ENCODE measurements around the gene FRYL.

The FRYL gene

GRCh38 chr4:48542888-48543287 lies 237.2 kb downstream of the FRYL start:
- no peak for DNase-seq

DNA sequence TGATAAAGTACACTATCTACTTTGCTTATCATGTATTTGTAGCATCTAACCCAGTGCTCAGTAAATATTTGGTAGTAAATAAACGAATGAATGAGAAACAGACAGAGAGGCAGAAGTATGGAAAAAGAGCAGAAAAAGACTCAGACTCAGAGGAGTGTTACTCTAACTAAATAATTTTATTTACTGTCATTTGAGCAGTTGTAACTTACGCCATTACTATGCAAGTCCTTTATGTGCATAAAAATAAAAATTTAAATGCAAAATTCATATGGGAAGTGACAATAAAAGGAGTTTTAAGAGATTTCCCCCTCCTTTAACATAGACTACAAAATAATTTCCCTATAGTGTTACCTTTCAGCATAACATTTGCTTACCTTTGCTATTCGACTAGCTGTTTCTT lies 240.5 kb downstream of the FRYL start:
- DNase-seq = no peak

- DNase-seq = no peak
Observed at GRCh38 chr4:48538358-48538757, 241.7 kb downstream of the FRYL start.

GRCh38 chr4:48526406-48526805 lies 253.7 kb downstream of the FRYL start:
- DNase-seq = no peak

DNA sequence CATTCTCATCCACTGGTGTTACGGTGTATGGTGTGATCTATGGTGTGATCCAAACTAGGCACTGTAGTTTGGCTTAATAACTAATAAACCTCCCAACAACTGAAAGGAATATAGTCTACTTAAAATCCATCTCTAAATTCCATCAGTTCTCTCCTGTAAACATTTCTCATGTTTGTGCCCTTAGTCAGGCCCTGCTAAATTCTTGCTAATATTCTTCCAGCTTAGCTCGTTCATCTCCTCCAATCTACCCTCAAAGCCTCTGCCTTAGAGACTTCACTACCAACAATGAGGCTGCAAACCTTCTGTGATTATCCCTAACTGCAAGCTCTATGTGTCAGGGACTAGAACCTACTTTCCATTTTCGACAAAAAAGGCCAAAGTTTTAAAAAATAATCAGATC lies 261.9 kb downstream of the FRYL start:
- no peak for DNase-seq

DNA sequence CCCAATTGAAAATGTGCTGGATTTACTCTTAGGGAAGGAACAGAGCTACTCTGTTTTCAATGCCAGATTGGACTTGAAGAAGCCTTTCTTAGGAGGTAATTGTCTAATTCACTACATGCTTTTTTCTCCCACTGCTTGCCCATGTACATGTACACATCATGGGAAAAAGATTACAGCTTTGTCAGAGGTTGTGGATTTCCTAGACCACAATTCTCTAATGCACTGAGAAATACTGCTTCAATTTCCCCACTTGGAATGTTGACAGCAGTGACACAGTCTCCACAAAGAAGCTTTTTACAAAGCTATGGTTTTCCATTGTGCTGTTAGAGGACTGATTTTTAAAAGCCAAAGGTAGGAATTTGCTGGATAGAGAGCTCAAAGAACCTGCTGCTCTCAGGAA lies 270.5 kb downstream of the FRYL start:
- DNase-seq = no peak

GRCh38 chr4:48506716-48507115 lies 273.4 kb downstream of the FRYL start:
- no peak for DNase-seq

DNA sequence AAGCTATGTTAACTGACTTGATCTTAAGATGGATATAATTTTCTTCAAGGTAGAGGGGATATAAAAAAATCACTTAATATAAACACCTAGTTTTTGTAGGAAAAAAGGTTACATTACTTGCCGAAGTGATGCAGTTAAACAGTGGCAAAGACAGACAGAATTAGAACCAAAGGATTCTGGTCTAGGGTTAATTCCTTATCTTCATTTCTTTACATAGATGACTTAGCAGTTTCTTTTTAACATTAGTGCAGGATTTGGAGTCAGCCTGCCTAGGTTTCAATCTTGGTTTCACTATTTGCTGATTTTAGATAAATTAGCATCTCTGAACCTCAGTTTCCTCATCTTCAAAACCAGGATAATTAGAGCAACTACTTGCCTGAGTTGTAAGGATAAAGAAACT lies 275.7 kb downstream of the FRYL start:
- peak; percentile 17 for DNase-seq

GRCh38 chr4:48504026-48504330 lies 276.1 kb downstream of the FRYL start:
- no peak for DNase-seq

- no peak for DNase-seq
Observed at GRCh38 chr4:48503233-48504025, 276.6 kb downstream of the FRYL start.

GRCh38 chr4:48499551-48500066 lies 280.5 kb downstream of the FRYL start:
- peak; percentile 50 for DNase-seq

GRCh38 chr4:48498895-48499294 lies 281.2 kb downstream of the FRYL start:
- DNase-seq = no peak

DNA sequence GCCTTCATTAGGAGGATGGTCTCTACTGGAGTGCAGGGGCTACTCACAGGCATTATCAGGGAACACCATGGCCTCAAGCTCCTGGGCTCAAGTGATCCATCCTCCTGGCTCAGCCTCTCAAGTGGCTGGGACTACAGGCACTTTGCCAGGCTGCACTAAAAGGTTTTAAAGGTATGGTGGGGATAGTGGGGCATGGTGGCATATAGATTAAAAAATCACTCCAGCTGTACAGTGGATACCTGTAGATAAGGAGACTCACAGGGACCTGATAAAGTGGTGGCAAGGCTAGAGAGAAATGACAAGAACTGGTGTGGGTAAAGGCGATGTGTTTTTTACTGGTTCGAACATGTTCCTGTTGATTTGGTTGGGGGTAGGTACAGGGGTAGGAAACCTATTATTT lies 284.1 kb downstream of the FRYL start:
- DNase-seq = no peak

- DNase-seq = no peak
Observed at GRCh38 chr4:48493452-48494100, 286.5 kb downstream of the FRYL start.

DNA sequence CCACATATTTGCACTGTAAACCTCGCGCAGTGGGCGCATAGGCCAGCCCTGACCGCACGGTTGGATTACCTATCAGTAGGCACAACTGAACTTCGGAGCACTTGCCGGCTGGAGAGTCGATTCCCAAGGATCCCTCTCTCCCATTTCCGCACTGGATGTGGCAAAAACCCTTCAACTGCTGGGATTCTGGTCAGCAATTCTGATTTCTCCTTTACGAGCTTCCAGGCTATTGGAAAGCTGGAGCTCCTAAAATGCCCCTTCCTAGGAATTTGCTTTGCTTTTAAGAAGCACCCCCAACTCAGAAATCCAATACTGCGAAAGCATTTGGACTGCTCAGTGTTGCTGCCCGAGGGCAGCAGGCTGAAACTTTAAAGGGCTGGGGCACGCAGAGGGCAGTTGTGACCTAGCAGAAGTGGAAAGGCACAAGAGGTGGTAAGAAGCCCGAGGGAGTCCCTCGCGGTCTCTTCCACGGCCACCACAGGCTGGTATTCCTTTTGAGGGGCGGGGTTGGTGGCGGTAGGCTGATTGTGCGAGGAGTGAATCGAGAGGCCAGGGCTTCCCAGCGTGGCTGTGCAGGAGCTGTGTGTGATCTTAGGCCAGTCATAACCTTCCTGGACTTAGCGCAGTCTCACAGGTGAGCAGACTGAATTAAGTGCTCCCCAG lies 288.4 kb downstream of the FRYL start:
- no peak for DNase-seq

DNA sequence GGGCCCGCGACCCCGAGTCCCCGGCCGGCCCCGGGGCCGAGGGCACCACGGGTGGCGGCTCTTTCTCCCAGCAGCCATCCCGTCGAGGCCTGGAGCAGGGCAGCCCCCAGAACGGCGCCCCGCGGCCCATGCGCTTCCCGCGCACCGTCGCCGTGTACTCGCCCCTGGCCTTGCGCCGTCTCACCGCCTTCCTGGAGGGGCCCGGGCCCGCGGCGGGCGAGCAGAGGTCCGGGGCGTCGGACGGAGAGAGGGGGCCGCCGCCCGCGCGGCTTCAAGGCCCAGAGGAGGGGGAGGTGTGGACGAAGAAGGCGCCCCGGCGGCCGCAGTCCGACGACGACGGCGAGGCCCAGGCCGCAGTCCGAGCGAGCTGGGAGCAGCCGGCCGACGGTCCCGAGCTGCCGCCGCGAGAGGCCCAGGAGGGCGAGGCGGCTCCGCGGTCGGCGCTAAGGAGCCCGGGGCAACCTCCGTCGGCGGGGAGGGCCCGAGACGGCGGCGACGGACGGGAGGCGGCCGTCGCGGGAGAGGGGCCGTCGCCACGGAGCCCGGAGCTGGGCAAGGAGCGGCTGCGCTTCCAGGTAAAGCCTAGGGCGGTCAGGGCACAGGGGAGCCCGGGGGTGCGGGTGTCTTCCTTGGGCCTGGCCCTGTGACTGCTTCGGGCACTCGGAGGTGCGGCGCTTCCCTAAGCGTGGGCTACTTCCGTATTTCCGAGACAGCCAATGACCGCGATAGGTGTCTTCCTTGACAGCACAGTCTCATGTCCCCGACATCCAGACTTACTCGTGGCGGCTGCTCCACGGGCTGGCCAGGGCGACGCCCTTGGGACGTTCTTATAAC lies 289.2 kb downstream of the FRYL start:
- DNase-seq = no peak

DNA sequence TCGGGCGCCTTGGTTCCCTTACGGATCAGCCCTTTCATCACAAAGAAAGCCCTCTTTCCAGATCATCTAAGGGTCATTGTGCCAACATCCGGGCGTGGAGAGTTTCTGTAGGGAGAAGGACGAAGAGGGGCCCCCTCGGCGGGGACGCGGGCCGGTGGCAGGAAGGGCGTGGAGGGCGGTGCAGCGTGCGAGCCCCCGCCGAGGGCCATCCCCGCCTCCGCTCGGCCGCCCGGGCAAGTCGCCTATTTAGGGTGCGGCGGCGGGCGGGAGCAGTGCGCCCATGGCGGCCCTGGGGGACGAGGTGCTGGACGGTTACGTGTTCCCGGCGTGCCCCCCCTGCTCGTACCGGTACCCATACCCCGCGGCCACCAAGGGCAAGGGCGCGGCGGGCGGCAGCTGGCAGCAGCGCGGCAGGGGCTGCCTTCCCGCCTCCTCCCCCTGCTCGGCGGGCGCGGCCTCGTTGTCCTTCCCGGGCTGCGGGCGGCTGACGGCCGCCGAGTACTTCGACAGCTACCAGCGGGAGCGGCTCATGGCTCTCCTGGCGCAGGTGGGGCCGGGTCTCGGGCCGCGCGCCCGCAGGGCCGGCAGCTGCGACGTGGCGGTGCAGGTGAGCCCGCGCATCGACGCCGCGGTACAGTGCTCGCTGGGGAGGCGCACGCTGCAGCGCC lies 289.9 kb downstream of the FRYL start, which contains the start of gene ZAR1:
Gene ZAR1, plus strand, starts transcription at position 241 of the 668 bp plus-strand sequence. Its CDS starts 40 bp downstream, at position 281.
- no peak for DNase-seq

GRCh38 chr4:48489683-48490011 lies 290.4 kb downstream of the FRYL start:
- DNase-seq = no peak

DNA sequence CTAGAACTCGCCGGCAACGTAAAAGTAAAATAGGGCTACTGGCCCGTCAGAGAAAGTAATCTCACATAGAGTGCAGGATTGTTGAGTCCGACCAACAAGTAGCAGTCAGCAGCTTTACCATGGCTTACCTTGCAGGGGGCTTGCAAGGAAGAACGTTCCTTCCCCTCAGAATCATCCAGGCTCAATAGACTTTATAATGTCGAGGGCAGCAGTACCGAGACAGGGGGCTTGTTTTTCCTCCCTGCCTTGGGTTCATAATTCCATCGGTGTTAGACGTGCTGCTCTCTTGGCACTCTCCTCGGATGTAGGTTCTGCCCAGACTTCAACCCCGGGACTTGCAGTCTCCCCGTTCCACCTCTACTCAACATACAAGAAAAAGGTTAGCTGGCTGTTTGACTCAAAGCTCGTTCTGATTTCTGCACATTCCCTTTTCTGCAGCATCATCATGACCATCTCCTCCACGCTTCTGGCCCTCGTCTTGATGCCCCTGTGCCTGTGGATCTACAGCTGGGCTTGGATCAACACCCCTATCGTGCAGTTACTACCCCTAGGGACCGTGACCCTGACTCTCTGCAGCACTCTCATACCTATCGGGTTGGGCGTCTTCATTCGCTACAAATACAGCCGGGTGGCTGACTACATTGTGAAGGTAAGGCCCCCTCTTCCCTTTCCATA lies 295.4 kb downstream of the FRYL start:
- DNase-seq = no peak

GRCh38 chr4:48483777-48484493 lies 296.1 kb downstream of the FRYL start:
- DNase-seq = no peak

Data from activated CD4-positive, alpha-beta T cell treated with anti-CD3 and anti-CD28 coated beads, Interleukin-2, Interleukin-6, amounts not matched to agents 100 ng/mL and 50 ng/mL, durations not matched to agents 16 hours and 8 hours (primary cell).